Ascending aorta (tissue), 2 donors: ENCODE data around the gene NIM1K. TPM values are rescaled to one million over a fixed set of nuclear protein-coding genes. Genes with fewer than 3 reads are reported as not detected.

ENCODE experiments used
- DNase-seq, 2 donors: peaks; one replicate each; pipeline ENCODE4 v3.0.0-alpha.2; 2019; ENCODE audit warnings: low spot score in 2 of 2
- H3K27ac ChIP-seq, 2 donors: fragments of 200-600 bp; sonication (generic); one replicate each; pipeline ENCODE4 v1.5.1; 2016 to 2017; ENCODE audit warnings: mild to moderate bottlenecking in 1 of 2
- H3K27me3 ChIP-seq: fragments of 200-600 bp; sonication (generic); one replicate; pipeline ENCODE4 v1.5.1; 2017
- H3K36me3 ChIP-seq, 2 donors: fragments of 200-600 bp; sonication (generic); one replicate each; pipeline ENCODE4 v1.5.1; 2016
- H3K4me1 ChIP-seq, 2 donors: fragments of 200-600 bp; sonication (generic); one replicate each; pipeline ENCODE4 v1.5.1; 2016 to 2017; ENCODE audit warnings: mild to moderate bottlenecking in 1 of 2
- H3K4me3 ChIP-seq, 2 donors: fragments of 200-600 bp; sonication (generic); one replicate each; pipeline ENCODE4 v1.5.1; 2016 to 2017; ENCODE audit warnings: mild to moderate bottlenecking in 1 of 2
- H3K9me3 ChIP-seq, 2 donors: fragments of 200-600 bp; sonication (generic); one replicate each; pipeline ENCODE4 v1.5.1; 2016
- CTCF ChIP-seq, 3 experiments: fragments of 200-600 bp in 2 of 3; fragments of 450-650 bp in 1 of 3; sonication (generic) in 2 of 3; IDR thresholded peaks; one replicate each; pipeline ENCODE4 v1.5.1; 2016 to 2019; ENCODE audit warnings: antibody characterized with exemption in 3 of 3, mild to moderate bottlenecking in 1 of 3, moderate library complexity in 1 of 3
- intact Hi-C: fragments of 100-400 bp; cut with DNase I; formaldehyde crosslinking; loops from one replicate; pipeline ENCODE4 v1.15.1; 2023
- total RNA-seq: library from RNA; depleted of rRNA; stranded (reverse); fragments of >200 nt; gene quantifications from one replicate; pipeline ENCODE4 v1.1.0, GENCODE V29; 2016

Gene NIM1K
- total RNA-seq, 1 donor from 2014 or later, result not detected

GRCh38 chr5:43298443-43298842 is 106.4 kb downstream of the NIM1K start:
- no peaks in the 10 kb centered on the region for H3K9me3 ChIP-seq
- H3K27me3 ChIP-seq, result no peaks in the 10 kb centered on the region
- H3K4me1 ChIP-seq, result no peaks in the 10 kb centered on the region
- intact Hi-C loops, result no loop called here
- DNase-seq, result no peak
- TF ChIP-seq CTCF (IDR thresholded peaks at IDR 0.05), result no peak
- no peak overlapping the region for H3K4me3 ChIP-seq
- no peak overlapping the region for H3K27ac ChIP-seq
- H3K36me3 ChIP-seq, result peaks cover 16 to 53% of the 10 kb centered on the region in 2 donors

GRCh38 chr5:43300112-43300511 is 108.1 kb downstream of the NIM1K start:
- intact Hi-C loops, result no loop called here
- Histone ChIP-seq H3K4me3 (no peak overlapping the region), H3K36me3 (peaks cover 10 to 37% of the 10 kb centered on the region in 2 donors), H3K27ac (no peak overlapping the region), H3K27me3 (no peaks in the 10 kb centered on the region), H3K9me3 (no peaks in the 10 kb centered on the region), H3K4me1 (peaks cover 0 to 8% of the 10 kb centered on the region in 2 donors)
- TF ChIP-seq CTCF (IDR thresholded peaks at IDR 0.05), result no peak
- no peak for DNase-seq

GRCh38 chr5:43301653-43302091 is 109.6 kb downstream of the NIM1K start:
- intact Hi-C loops, result no loop called here
- Histone ChIP-seq H3K4me1 (peaks cover 0 to 10% of the 10 kb centered on the region in 2 donors), H3K9me3 (no peaks in the 10 kb centered on the region), H3K36me3 (peaks cover 6 to 23% of the 10 kb centered on the region in 2 donors), H3K27ac (no peak overlapping the region), H3K27me3 (no peaks in the 10 kb centered on the region), H3K4me3 (no peak overlapping the region)
- no peak for TF ChIP-seq CTCF (IDR thresholded peaks at IDR 0.05)
- no peak for DNase-seq

- no peak overlapping the region for H3K4me3 ChIP-seq
- H3K27me3 ChIP-seq, result no peaks in the 10 kb centered on the region
- H3K36me3 ChIP-seq, result peaks cover 0 to 15% of the 10 kb centered on the region in 2 donors
- peaks cover 0 to 10% of the 10 kb centered on the region in 2 donors for H3K4me1 ChIP-seq
- no peak for DNase-seq
- intact Hi-C loops, result no loop called here
- H3K9me3 ChIP-seq, result no peaks in the 10 kb centered on the region
- TF ChIP-seq CTCF (IDR thresholded peaks at IDR 0.05), result no peak
- H3K27ac ChIP-seq, result no peak overlapping the region
Measured at GRCh38 chr5:43302481-43302880, 110.5 kb downstream of the NIM1K start.

GRCh38 chr5:43303242-43303641 is 111.2 kb downstream of the NIM1K start:
- Histone ChIP-seq H3K4me3 (no peak overlapping the region), H3K27ac (no peak overlapping the region), H3K27me3 (no peaks in the 10 kb centered on the region), H3K9me3 (no peaks in the 10 kb centered on the region), H3K4me1 (peaks cover 0 to 11% of the 10 kb centered on the region in 2 donors), H3K36me3 (peaks cover 0 to 7% of the 10 kb centered on the region in 2 donors)
- no peak for DNase-seq
- intact Hi-C loops, result no loop called here
- TF ChIP-seq CTCF (IDR thresholded peaks at IDR 0.05), result no peak

- no peak for DNase-seq
- peaks cover 0 to 4% of the 10 kb centered on the region in 2 donors for H3K36me3 ChIP-seq
- H3K4me3 ChIP-seq, result no peak overlapping the region
- TF ChIP-seq CTCF (IDR thresholded peaks at IDR 0.05), result no peak
- no peaks in the 10 kb centered on the region for H3K9me3 ChIP-seq
- intact Hi-C loops, result no loop called here
- peaks cover 0 to 13% of the 10 kb centered on the region in 2 donors for H3K4me1 ChIP-seq
- H3K27ac ChIP-seq, result no peak overlapping the region
- no peaks in the 10 kb centered on the region for H3K27me3 ChIP-seq
Measured at GRCh38 chr5:43304525-43304924, 112.5 kb downstream of the NIM1K start.
